Mucosa of gallbladder (tissue), 1 donor: ENCODE measurements around the gene TFRC. TPM values are rescaled to one million over a fixed set of nuclear protein-coding genes. Genes with fewer than 3 reads are reported as not detected.
"Not testable (repeated sequence)": the region's sequence is repeated elsewhere in the genome, so short reads cannot be mapped to it uniquely, and the experiment has no call there.

Experiments used
- DNase-seq: peaks from one replicate; pipeline ENCODE4 v3.0.0-alpha.2; 2020; ENCODE audit warnings: low spot score
- total RNA-seq: library from RNA; stranded (reverse); gene quantifications from one replicate; pipeline ENCODE4 v1.2.1, GENCODE V29; 2021
- donor health status: DM: no; HTN: no; CAD: no.

Gene TFRC
- 154 TPM for total RNA-seq

DNA sequence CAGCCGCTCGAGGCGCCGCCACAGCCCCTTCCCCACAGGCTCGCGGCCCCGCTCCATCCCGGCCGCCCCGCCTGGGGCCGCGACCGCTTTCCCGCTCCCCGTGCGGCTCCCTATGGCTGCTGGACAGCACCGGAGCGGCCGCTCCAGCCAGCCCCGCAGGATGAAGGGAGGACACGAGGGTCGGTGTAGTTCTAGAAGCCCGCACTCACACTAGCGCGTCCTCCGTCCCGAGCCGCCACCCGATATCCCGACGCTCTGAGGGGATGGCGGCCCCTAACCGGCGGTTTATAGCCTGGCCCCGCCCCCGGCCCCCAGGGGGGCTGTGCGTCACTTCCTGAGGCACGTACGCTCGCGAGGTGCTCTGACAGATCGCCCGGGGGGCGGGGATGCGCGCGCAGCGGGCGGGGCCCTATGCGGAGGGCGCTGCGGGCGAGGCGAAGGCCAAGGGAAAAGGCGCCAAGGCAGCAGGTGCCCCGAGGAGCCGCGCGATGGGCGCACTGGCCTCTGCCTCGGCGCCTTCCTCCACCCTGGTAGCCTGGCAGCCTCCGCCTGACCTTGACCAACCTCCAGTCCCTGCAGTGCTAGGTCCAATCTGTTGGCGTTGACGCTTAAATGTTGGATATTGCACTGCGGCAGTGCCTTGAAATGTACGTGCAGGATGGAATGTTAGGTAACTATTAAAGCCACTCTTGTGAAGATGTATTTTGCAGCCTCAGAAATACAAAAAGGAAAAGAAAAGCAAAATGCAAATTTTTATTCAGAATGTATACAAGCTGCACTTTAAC lies at the start of gene TFRC:
TFRC (minus strand) TSS at position 257 of the 785 bp plus-strand sequence. CDS start 4,991 bp downstream, outside the sequence.
- DNase-seq = peak; percentile 95

DNA sequence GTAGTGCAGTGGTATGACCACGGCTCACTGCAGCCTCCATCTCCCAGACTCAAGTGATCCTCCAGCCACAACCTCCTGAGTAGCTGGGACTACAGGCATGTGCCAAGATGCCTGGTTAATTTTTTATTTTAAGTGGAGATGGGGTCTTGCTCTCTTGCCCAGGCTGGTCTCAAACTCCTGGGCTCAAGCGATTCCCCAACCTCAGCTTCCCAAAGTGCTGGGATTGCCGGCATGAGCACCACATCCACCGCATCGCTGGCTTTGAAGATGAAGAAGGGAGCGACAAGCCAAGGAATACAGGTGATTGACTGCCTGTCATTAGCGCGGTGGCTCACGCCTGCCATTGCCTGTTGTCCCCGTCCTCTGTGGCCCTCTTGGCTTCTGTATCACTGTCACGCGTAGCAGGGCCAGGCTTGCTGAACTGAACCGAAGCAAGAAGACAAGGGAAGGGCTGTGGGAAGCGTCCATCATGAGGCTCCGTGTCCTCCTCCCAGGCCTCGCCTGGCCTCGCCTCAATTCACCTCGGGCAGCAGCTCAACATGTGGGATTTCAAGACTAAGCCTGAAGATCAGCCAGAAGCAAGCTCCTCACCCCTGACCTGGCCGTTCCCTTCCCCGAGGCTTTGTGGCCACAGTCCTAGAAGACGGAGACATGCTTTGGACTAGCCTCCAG lies 46.4 kb upstream of the TFRC start:
- no peak for DNase-seq

DNA sequence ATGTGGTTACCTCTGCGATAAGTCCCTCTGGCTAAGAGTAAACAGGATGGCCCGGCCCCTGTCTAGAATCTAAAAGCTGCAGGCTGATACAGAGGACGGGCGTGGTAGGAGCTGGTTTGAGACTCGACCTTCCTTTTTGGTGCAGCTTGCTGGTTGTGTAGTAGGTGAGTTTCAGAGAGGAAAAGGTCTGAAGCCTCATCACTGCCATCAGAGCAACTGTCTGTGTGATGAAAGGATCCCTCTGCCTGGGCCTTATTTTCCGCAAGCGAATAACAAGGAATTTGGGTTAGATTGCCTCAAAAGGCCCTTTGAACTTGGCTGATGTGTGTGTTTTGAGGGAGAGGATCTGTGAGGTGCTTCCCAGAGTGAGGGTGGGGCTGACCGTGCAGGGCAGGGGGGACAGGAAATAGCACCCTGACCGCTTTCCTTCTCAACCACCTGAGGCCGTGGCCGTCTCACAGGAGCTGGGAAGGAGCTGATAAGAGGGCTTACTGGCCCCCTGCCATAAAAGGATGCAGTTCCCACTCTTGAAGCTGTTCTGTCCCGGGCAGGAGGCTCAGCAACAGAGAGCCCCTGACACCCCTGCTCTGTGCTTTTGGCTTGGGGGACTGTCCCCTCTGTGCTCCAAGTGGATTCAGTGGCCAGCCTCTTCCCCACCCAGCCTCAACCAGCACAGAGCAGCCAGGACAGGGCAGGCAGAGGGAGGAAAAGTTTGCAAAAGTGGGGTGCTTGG lies 45.6 kb upstream of the TFRC start:
- DNase-seq = no peak

DNA sequence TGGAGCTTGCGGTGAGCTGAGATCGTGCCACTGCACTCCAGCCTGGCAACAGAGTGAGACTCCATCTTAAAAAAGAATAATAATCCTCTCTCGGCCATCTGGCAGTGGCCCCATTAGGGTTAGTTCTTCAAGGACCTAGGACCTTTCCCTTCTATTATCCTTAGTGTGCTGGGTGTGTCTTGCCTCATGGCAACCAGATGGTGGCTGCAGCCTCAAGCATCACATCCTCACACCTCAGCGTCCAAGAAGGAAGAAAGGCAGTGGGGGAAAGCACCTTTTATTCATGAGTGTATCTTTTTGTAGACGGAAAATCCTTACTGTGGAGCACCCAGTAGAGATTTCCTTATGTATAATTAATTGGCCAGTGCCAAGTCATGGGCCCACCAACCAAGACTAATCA lies 42.7 kb upstream of the TFRC start:
- no peak for DNase-seq

DNA sequence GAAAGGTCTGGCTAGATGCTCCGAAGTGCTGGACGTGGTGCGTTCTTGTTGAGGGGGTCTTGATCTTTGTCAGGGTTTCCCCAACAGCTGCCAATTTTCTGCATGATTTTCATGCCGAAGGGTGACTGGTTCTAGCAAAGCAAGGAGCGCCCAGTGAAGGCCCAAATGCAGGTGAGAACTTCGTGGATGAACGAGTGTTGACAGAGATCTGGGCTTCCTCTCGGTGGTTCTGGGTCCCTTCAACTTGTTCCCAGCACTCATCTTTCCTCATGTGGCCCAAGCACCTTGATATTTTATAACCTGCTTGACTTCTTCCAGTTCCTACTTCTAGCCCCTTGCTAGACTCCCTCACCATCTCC lies 40.8 kb upstream of the TFRC start:
- no peak for DNase-seq

DNA sequence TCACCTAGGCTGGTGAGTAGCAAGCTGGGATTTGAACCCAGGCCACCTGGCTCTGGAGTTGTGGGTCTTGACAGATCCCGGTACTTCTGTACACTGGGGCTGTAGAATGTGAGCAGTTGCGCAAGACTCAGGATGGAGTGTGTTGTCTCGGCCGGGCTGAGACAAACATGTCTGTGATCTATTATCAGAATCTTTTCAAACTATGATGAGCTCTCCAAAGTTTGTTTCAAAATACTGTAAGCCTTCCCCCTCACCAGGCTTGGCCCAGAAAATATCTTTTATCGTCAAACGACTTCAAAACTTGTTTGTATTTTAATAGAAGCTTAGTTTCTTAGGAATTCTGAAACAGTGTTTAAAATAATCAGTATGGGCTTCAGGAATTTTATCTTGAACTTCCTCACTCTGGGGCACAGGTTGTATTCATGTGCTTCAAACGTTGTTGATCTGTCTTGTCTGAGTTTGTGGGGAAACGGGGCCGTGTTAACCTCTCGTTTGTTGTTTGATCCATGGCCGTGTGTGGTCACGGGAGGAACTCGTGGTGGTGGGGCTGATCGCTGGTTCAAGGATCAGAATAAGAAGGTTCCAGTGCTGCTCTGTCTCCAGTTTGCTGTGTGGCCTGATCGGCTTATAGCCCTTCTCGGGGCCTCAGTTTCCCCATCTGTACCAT lies 40.3 kb upstream of the TFRC start:
- peak; percentile 14 for DNase-seq

DNA sequence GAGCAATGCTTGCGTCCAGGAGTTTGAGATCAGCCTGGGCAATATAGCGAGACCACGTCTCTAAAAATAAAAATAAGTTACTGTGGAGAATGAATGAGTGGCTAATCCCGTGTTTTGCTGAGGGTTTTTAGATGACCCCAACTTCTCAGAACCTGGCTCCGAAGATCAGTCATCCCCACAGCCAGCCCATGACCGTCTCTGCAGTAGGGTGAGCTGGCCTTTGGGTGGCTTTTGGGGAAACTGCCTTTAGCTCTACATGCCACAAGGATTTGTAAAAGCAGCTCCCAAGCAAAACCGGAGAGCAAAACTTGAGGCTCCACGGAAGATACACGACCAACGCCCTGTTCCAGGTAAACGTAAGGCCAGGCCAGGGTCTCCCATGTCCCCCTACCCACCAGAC lies 39.2 kb upstream of the TFRC start:
- no peak for DNase-seq

DNA sequence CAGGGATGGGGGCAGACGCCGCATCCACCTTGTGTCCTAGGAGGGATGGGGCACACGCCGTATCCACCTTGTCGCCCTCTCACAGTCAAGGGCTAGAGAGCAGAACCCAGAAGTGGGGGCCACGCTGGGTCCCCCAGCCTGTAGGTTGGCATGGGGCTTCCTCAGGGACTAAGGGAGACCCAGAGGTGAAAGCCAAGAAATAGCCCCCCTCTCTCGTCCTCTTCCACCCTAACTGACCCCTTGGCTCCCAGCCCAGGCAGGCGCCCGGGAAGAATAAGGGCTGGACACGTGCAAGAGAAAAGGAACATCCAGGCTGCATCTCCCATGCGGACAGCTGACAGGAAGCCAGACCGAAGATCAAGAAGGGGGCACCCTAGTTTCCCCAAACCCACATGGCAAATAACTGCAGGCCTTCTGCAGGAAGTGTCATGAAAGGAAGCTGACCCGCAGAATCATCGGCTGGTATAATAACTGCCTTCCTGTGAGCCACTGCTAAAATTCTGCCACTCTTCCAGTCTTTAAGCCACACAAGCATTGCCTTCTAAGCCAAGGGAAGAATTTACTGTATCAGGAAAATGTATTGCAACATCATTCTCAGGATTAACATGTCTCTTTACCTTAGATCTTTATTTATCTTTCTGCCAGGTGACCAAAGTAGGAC lies 38.5 kb upstream of the TFRC start:
- DNase-seq = peak; percentile 25

DNA sequence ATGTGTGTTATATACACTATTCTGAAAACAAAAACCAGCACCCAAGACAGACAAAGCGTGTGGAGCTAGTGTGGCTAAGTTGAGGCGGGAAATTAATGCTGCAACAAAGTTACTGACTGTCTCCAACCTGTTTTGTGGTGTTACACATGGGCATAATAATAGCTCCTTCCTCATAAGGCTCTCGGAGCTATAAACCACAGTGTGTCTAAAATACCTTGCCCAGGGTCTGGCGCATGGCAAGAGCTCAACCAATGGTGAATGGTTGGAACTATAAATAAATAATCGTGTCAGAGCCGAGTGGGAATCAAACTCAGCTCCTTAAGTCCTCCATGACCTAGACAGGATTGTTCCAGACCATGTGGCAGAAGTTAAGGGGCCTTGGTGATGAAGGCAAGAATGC lies 35.9 kb upstream of the TFRC start:
- no peak for DNase-seq

DNA sequence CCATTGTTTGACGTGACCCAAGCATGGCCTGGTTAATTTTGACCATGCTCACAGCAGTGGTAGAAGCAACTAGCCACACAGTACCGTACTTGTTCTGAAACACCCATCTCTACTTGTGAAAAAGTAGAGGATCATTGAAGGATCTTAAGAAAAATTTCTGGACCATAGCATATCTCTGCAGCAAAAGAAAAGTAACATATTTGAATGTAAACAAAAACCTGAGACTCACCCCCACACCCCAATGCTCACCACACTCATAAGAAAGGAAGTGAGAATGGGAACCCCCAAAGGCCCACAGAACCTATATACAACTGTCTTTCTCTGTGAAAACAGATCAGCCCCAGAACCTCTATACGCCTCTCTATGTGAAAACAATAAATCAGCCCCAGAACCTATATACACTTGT lies 33.8 kb upstream of the TFRC start:
- no peak for DNase-seq

DNA sequence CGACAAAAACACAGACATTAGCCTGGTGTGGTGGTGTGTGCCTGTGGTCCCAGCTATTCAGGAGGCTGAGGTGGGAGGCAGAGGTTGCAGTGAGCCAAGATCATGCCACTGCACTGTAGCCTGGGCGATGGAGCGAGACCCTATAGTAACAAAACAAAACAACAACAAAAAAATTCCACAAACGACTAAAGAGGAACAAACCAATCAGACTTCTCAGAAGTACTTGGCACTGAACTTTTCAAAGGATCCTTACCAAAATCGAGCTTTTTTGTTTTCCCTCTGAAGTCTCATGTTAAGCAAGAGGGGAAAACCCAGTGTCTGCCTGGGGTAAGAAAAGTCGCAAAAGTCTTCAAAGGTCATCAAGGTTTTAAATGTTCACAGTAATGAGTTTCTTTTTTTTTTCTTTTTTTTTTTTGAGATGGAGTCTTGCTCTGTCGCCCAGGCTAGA lies 30.1 kb upstream of the TFRC start:
- no peak for DNase-seq

DNA sequence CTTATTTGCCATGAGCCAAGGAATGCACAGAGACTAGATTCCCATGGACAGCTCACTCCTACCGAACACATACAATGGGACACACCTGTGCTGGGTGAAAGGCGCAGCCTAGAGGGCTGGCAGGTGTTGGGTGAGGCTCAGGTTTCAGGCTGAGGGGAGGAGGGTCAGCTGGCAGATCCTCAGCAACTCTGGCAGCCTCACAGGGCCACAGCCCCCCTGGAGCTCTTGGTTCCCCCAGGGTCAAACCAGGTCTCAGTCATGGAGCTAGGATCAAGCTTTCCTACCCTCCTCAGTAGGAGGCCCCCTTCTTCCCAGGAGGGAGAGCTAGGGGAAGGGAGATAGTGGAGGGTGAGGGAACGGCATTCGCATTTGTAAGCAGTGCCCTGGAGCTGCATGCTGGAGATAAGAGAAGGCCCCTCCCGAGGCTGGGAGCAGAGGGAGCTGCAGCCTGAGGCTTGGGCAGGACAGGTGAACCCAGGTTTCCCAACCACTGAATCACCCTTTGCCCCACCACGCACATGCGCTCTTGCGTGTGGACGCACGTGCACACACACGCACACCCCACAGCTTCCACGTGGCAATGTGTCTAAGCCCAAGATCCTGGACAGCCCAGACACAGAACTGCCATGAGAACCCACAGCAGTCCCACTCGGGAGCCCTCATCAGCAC lies 26.3 kb upstream of the TFRC start:
- no peak for DNase-seq

DNA sequence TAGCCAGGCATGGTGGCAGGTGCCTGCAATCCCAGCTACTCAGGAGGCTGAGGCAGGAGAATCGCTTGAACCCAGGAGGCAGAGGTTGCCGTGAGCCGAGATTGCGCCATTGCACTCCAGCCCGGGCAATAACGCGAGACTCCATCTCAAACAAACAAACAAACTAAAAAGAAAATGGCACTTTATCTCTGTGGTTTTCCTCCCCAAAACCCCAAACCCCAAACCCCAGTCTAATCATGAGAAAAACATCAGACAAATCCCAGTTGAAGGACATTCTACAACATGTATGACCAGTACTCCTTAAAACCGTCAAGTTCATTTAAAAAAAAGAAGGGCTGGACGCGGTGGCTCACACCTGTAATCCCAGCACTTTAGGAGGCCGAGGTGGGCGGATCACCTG lies 22.8 kb upstream of the TFRC start:
- not testable (repeated sequence) for DNase-seq

DNA sequence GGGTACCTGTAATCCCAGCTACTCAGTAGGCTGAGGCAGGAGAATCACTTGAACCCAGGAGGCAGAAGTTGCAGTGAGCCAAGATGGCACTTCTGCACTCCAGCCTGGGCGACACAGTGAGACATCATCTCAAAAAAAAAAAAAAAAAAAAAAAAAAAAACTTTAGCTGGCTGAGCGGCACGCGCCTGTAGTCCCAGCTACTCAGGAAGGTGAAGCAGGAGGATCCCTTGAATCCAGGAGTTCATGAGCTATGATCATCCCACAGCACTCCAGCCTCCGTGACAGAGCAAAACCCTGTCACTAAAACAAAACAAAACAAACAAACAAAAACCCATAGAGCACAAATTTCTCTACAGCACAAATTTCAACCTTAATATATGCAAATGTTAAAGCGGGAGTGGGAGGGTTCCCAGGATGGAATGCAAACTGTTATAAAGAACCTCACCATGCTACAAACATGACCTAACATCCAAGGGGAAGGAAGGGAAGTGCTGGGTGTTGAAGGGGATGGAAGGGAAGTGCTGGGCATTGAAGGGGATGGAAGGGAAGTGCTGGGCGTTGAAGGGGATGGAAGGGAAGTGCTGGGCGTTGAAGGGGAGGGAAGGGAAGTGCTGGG lies 16.6 kb upstream of the TFRC start:
- not testable (repeated sequence) for DNase-seq

DNA sequence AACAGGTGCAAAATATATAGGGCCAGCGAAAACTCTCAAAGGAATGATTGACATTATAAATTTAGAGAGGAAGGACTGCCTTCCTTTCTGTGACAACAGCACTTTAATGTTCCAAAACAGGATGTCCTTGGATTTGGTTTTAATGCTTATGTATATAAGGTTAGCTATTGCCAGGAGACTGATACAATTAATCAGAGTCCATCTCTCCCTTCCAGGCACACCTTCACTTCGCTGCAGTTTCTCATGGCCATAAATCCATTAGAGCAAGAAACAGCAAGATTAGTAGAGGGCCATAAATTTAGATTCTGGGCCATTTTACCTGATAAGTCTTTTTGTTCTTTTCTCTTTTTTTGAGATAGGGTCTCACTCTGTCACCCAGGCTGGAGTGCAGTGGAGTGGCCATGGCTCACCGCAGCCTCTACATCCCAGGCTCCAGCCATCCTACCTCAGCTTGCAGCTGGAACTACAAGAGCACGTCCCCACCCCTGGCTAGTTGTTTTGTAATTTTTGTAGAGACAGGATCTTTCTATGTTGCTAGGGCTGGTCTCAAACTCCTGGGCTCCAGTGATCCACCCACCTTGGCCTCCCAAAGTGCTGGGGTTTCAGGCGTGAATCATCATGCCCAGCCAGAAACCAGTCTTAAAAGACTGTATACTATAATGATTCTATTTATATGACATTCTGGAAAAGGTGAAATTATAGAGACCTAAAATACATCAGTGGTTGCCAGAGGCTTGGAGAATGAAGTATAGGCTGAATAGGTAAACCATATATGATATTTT lies 15.7 kb upstream of the TFRC start:
- no peak for DNase-seq

DNA sequence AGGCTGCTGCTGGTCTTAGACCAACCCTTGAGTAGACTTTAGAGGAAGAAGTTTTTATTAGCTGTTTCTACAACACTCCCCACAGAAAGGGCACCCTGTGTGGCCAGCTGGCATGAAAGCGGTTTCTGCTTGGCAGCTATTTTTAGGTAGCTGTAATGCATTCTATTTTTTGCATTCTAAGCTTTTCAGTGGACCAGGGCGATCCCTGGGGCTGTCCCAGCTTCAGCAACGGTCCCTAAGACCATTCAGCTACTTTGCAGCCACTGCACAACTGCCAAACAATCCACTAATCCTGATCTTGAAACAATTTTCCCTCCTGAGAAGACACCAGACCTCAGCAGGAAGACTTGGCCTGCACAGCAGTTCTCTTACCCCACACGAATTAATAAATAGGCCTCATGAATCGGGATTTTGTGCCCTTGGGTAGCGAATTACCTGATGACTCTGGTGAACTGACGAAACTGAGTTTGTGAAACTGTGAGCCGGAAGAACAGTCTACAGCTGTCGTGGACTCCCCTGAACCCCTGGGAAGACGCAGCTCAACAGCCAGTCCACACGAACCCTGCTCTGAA lies 14.6 kb upstream of the TFRC start:
- DNase-seq = peak; percentile 27

DNA sequence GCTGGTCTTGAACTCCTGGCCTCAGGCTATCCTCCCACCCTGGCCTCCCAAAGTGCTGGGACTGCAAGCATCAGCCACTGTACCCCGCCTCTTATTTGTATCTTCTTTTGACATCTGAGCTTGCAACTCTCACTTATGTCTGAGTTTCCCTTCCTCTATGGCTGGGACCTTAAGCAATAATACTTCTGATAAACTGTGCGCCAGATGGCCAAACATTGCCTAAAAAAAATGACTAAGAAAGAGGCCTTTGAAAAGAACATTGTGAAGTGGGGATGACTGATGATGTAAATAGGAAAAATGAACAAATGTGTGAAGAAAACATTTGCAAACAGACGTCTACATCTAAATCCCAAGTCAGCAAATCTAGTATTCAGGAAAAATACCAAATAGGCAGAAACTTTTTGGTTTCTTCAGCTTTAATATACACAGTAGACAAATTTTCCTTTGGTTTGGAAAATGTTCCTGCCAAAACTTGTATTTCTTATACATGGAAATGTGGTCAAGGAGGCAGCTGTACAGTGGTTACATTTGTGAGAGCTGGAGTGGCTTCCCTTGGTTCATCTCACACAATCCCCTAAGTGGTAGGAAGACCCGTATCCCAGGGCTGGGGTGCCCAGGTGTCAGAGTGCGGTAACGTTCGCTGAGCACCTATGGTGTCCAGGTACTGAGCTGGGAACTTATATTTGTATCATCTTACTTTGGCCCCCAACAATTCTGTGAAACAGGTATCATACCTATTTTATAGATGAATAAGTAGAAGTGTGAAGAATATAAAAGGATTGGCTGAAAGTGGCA lies 11.6 kb upstream of the TFRC start:
- DNase-seq = no peak

DNA sequence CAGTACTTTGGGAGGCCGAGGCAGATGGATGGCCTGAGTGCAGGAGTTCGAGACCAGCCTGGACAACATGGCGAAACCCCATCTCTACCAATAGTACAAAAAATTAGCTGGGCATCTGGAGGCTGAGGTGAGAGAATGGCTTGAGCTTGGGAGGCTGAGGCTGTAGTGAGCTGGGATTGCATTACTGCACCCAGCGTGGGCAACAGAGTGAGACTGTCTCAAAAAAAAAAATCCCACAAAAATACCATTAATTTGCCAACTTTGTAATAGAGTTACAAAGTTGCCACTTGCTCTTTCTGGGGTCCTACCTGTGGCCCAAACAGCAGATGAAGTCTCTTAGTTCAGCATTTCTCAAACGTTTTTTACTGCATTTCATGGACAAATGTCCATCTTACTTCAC lies 6.0 kb upstream of the TFRC start:
- DNase-seq = no peak

DNA sequence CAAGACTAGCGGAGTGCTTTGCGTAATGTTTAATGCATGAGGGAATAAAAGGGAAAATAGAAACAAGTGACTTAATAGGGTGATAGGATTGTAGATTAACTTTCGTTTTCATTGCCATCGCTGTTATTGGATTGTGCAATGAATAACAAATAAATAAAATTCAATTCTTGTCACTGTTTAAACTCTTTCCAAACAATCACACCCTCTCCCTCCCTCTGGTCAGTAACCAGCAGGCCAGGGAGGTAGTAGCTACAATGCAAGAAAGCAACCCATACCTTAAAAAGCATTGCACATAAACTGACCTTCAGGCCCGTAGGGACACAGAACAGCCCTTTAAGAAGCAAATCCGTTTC lies 705 bp upstream of the TFRC start:
- peak; percentile 24 for DNase-seq
